HepG2 (cell line): Measurements from ENCODE around the gene CHP1. TPM values are rescaled to one million over a fixed set of nuclear protein-coding genes. Genes with fewer than 3 reads are reported as not detected.

ENCODE experiments used
- ETV6 ChIP-seq: sonication (generic); formaldehyde crosslinking; conservative IDR thresholded peaks from 2 replicates; pipeline ENCODE4 v1.4.0; 2020; ENCODE audit warnings: missing genetic modification reagents
- HNF4A ChIP-seq: sonication (generic); formaldehyde crosslinking; IDR thresholded peaks from 2 replicates; pipeline ENCODE4 v1.4.0; 2020; ENCODE audit warnings: missing genetic modification reagents
- HNRNPLL ChIP-seq: fragments of 200-400 bp; formaldehyde crosslinking; IDR thresholded peaks from 2 replicates; pipeline ENCODE4 v1.6.1; 2017; ENCODE audit warnings: mild to moderate bottlenecking, low read depth, low read length; ENCODE audit not compliant: poor library complexity, severe bottlenecking
- KLF15 ChIP-seq: sonication (generic); formaldehyde crosslinking; IDR thresholded peaks from 2 replicates; pipeline ENCODE4 v1.8.1; 2023; ENCODE audit warnings: borderline replicate concordance, mild to moderate bottlenecking, inconsistent platforms, missing genetic modification reagents, mixed read lengths
- NONO ChIP-seq, 2 experiments: fragments of 450-650 bp in 1 of 2; sonication (generic) in 1 of 2; formaldehyde crosslinking in 1 of 2; IDR thresholded peaks in 1 of 2; conservative IDR thresholded peaks in 1 of 2; 2 replicates each; pipeline versions ENCODE4 v1.6.1 to v1.8.0; 2017 to 2022; ENCODE audit warnings: mild to moderate bottlenecking in 1 of 2, missing genetic modification reagents in 1 of 2, moderate library complexity in 1 of 2
- PBX3 ChIP-seq: sonication (generic); formaldehyde crosslinking; IDR thresholded peaks from 2 replicates; pipeline ENCODE4 v1.8.1; 2023; ENCODE audit warnings: missing genetic modification reagents, inconsistent platforms, borderline replicate concordance
- SMAD9 ChIP-seq: sonication (generic); formaldehyde crosslinking; IDR thresholded peaks from 2 replicates; pipeline ENCODE4 v1.5.1; 2020; ENCODE audit warnings: mild to moderate bottlenecking, missing genetic modification reagents
- ZBTB2 ChIP-seq: sonication (generic); formaldehyde crosslinking; IDR thresholded peaks from 2 replicates; pipeline ENCODE4 v1.8.0; 2022; ENCODE audit warnings: low read depth, missing genetic modification reagents
- ZNF207 ChIP-seq: fragments of 450-650 bp; IDR thresholded peaks from 2 replicates; pipeline ENCODE4 v1.6.1; 2016; ENCODE audit warnings: antibody characterized with exemption, borderline replicate concordance
- ZNF280D ChIP-seq: sonication (generic); formaldehyde crosslinking; IDR thresholded peaks from 2 replicates; pipeline ENCODE4 v1.5.1; 2020; ENCODE audit warnings: mild to moderate bottlenecking, missing genetic modification reagents
- ZNF331 ChIP-seq: sonication (generic); formaldehyde crosslinking; IDR thresholded peaks from 2 replicates; pipeline ENCODE4 v1.4.0; 2020; ENCODE audit warnings: missing genetic modification reagents
- ZNF562 ChIP-seq: sonication (generic); formaldehyde crosslinking; IDR thresholded peaks from 2 replicates; pipeline ENCODE4 v1.8.0; 2022; ENCODE audit warnings: missing genetic modification reagents, borderline replicate concordance
- ZNF609 ChIP-seq: sonication (generic); formaldehyde crosslinking; IDR thresholded peaks from 2 replicates; pipeline ENCODE4 v1.4.0; 2020; ENCODE audit warnings: mild to moderate bottlenecking, missing genetic modification reagents, borderline replicate concordance
- ZNF670 ChIP-seq: sonication (generic); formaldehyde crosslinking; IDR thresholded peaks from 2 replicates; pipeline ENCODE4 v1.8.0; 2022; ENCODE audit warnings: mild to moderate bottlenecking, missing genetic modification reagents, borderline replicate concordance
- ZNF768 ChIP-seq: sonication (generic); formaldehyde crosslinking; IDR thresholded peaks from 2 replicates; pipeline ENCODE4 v1.4.0; 2020; ENCODE audit warnings: missing genetic modification reagents
- polyA plus RNA-seq, 8 experiments: library from polyadenylated mRNA; depleted of rRNA in 3 of 8; stranded (reverse) in 7 of 8; unstranded in 1 of 8; fragments of >200 nt; fragmentation: Illumina TruSeq in 4 of 8; extraction: Trizol in 4 of 8; gene quantifications; 2 replicates each; pipeline versions ENCODE4 v1.2.1 to v1.2.3, GENCODE V29; 2011 to 2016; ENCODE audit warnings: low read depth in 4 of 8, missing spikeins in 1 of 8, mixed read lengths in 1 of 8; ENCODE audit not compliant: insufficient read depth in 1 of 8
- total RNA-seq, 5 experiments: library from RNA; depleted of rRNA; stranded (reverse); fragments of >200 nt; fragmentation: Illumina TruSeq; extraction: Trizol; gene quantifications; 2 replicates each; pipeline ENCODE4 v1.2.3, GENCODE V29; 2016; ENCODE audit warnings: low read depth in 1 of 5

The CHP1 gene
- total and polyA plus RNA-seq, 2 of the 13 experiments (the other 11 are each of a cell fraction or from before 2014, with no cell fraction given): 49.6 to 76.4 TPM

- TF ChIP-seq HNRNPLL: peak; percentile 95
- TF ChIP-seq ZNF609: no peak
- peak; percentile 87; the same call in 1 of the 2 replicates for TF ChIP-seq PBX3 (CRISPR knock-in tag)
- peak; percentile 74; the same call in 1 of the 2 replicates for TF ChIP-seq ZNF768 (CRISPR knock-in tag)
- no peak for TF ChIP-seq ZNF207
- TF ChIP-seq ETV6 (CRISPR knock-in tag): peak; percentile 28; the same call in 1 of the 2 replicates
- no peak for TF ChIP-seq ZNF331 (CRISPR knock-in tag)
- TF ChIP-seq ZNF562 (CRISPR knock-in tag): no peak
- peak; percentile 66; the same call in 1 of the 2 replicates for TF ChIP-seq ZNF670 (CRISPR knock-in tag)
- TF ChIP-seq KLF15 (CRISPR knock-in tag): peak; percentile 94; the same call in 1 of the 2 replicates
- no peak for TF ChIP-seq ZNF280D (CRISPR knock-in tag)
- TF ChIP-seq ZBTB2 (CRISPR knock-in tag): no peak
- no peak for TF ChIP-seq NONO (IDR thresholded peaks at IDR 0.05)
- peak; percentile 56; the same call in 1 of the 2 replicates for TF ChIP-seq NONO (CRISPR knock-in tag; conservative IDR thresholded peaks at IDR 0.05)
- no peak for TF ChIP-seq HNF4A (CRISPR knock-in tag)
- TF ChIP-seq SMAD9: peak; percentile 52; the same call in 1 of the 2 replicates
These were observed 52.8 kb downstream of the CHP1 start (continued) for GRCh38 chr15:41283653-41284426.
